NB4 (cell line): ENCODE data around the gene XRCC5.
"Not testable (repeated sequence)": the region's sequence is repeated elsewhere in the genome, so short reads cannot be mapped to it uniquely, and the experiment has no call there.

Source experiments
- DNase-seq: peaks from one replicate; pipeline ENCODE4 v3.0.0; 2010; ENCODE audit warnings: low read depth
- H3K4me3 ChIP-seq: one replicate; pipeline ENCODE4 v1.5.1; 2011; ENCODE audit warnings: mild to moderate bottlenecking, low read depth, low read length, moderate library complexity
- CTCF ChIP-seq: IDR thresholded peaks from one replicate; pipeline ENCODE4 v1.5.1; 2012; ENCODE audit warnings: low read depth, low read length
- MAX ChIP-seq: IDR thresholded peaks from 2 replicates; pipeline ENCODE4 v1.6.1; 2011; ENCODE audit warnings: low read depth, low read length
- MYC ChIP-seq: IDR thresholded peaks from 2 replicates; pipeline ENCODE4 v1.6.1; 2011; ENCODE audit warnings: low read depth, low read length
- POLR2A ChIP-seq: IDR thresholded peaks from 2 replicates; pipeline ENCODE4 v1.6.1; 2011; ENCODE audit warnings: mild to moderate bottlenecking; ENCODE audit not compliant: insufficient read length; ENCODE audit errors: extremely low read depth

XRCC5 gene

GRCh38 chr2:216075510-216076485 lies 33.4 kb upstream of the XRCC5 start:
- TF ChIP-seq POLR2A (no peak), MYC (no peak), MAX (no peak), CTCF (no peak)
- DNase-seq: no peak
- no peak overlapping the region for H3K4me3 ChIP-seq

GRCh38 chr2:216078776-216079175 lies 30.4 kb upstream of the XRCC5 start:
- TF ChIP-seq MYC (no peak), POLR2A (no peak), MAX (no peak), CTCF (no peak)
- DNase-seq: peak; percentile 24
- no peak overlapping the region for H3K4me3 ChIP-seq

- DNase-seq, H3K4me3 ChIP-seq: not testable (repeated sequence)
Observed at GRCh38 chr2:216080048-216080447, 29.1 kb upstream of the XRCC5 start.

GRCh38 chr2:216081012-216081411 lies 28.1 kb upstream of the XRCC5 start:
- TF ChIP-seq MAX (no peak), CTCF (no peak), MYC (no peak), POLR2A (no peak)
- H3K4me3 ChIP-seq: peak overlapping the region; percentile 56
- no peak for DNase-seq

- peak; percentile 63 for DNase-seq
- peak within 1 kb of the TSS; percentile 56 for H3K4me3 ChIP-seq
- TF ChIP-seq POLR2A (no peak), CTCF (no peak), MYC (no peak), MAX (no peak)
Observed at GRCh38 chr2:216081487-216082116, 27.5 kb upstream of the XRCC5 start, which contains the start of the genes PECR and TMEM169. PECR (minus strand) TSS chr2:216081809; CDS start chr2:216081741, 68 bp downstream. TMEM169 (plus strand) TSS chr2:216081919; CDS start chr2:216095964, 14,045 bp downstream.

GRCh38 chr2:216082117-216082711 lies 26.9 kb upstream of the XRCC5 start:
- DNase-seq: no peak
- peak overlapping the region; percentile 56 for H3K4me3 ChIP-seq
- no peak for TF ChIP-seq MYC
- no peak for TF ChIP-seq POLR2A
- no peak for TF ChIP-seq MAX
- no peak for TF ChIP-seq CTCF
